ENCODE data around the gene SCAP.

- TF ChIP-seq POLR2AphosphoS5 (IDR thresholded peaks at IDR 0.05; ENCODE audit: borderline replicate concordance, low read depth, low read length): no peak
- TF ChIP-seq EZH2 (IDR thresholded peaks at IDR 0.05): no peak
Observed at GRCh38 chr3:47491186-47491585, 15.4 kb upstream of the SCAP start.

Data from SK-N-MC (cell line).